Naive thymus-derived CD4-positive, alpha-beta T cell (primary cell): ENCODE data around the gene KCTD5. TPM values are rescaled to one million over a fixed set of nuclear protein-coding genes. Genes with fewer than 3 reads are reported as not detected.

Experiments used
- ATAC-seq: fragments of 150-1000 bp; cut with Tn5 transposase; 2 replicates; pipeline ENCODE4 v1.10.0; 2021; ENCODE audit warnings: mild to moderate bottlenecking, moderate library complexity
- CTCF ChIA-PET: fragments of 350-600 bp; sonication (Branson Sonifier 250); formaldehyde crosslinking; loops from one replicate; lab custom pipeline; 2021; ENCODE audit warnings: antibody characterized with exemption; lab: Charles Lee
- POLR2A ChIA-PET: fragments of 350-600 bp; sonication (Branson Sonifier 250); formaldehyde crosslinking; loops from one replicate; lab custom pipeline; 2021; ENCODE audit warnings: antibody characterized with exemption, inconsistent platforms; lab: Charles Lee
- DNase-seq, 9 donors: peaks; one replicate each; pipeline versions ENCODE4 v3.0.0 to v3.0.0-alpha.2; 2020 to 2022; ENCODE audit warnings: mixed read lengths in 1 of 9
- H3K27ac ChIP-seq: one replicate; pipeline ENCODE4 v1.7.0; 2013; ENCODE audit warnings: mild to moderate bottlenecking, low read depth, low read length, moderate library complexity
- H3K27me3 ChIP-seq, 2 donors: one replicate each; pipeline ENCODE4 v1.7.0; 2013; ENCODE audit warnings: low read length in 2 of 2, mild to moderate bottlenecking in 2 of 2, moderate library complexity in 2 of 2; ENCODE audit not compliant: control insufficient read depth in 2 of 2, insufficient read depth in 2 of 2
- H3K36me3 ChIP-seq, 3 experiments: 1 replicate in 2 of 3; 2 replicates in 1 of 3; pipeline ENCODE4 v1.7.0; 2013; ENCODE audit warnings: low read length in 3 of 3, mild to moderate bottlenecking in 3 of 3, moderate library complexity in 1 of 3; ENCODE audit not compliant: insufficient read depth in 3 of 3, control insufficient read depth in 2 of 3
- H3K4me1 ChIP-seq, 2 donors: one replicate each; pipeline ENCODE4 v1.7.0; 2013; ENCODE audit warnings: low read length in 2 of 2, mild to moderate bottlenecking in 2 of 2, moderate library complexity in 1 of 2; ENCODE audit not compliant: control insufficient read depth in 2 of 2, insufficient read depth in 2 of 2
- H3K4me3 ChIP-seq: 2 replicates; pipeline ENCODE4 v1.7.0; 2013; ENCODE audit warnings: mild to moderate bottlenecking, low read length
- H3K9me3 ChIP-seq, 3 experiments: 1 replicate in 2 of 3; 2 replicates in 1 of 3; pipeline ENCODE4 v1.7.0; 2013; ENCODE audit warnings: low read length in 3 of 3; ENCODE audit not compliant: control insufficient read depth in 2 of 3
- H3K27ac Mint-ChIP-seq, 9 donors: one replicate each; pipeline ENCODE4 v1.8.0; 2020 to 2022; ENCODE audit warnings: mixed read lengths in 9 of 9, mild to moderate bottlenecking in 8 of 9, moderate library complexity in 5 of 9, inconsistent platforms in 2 of 9
- H3K27me3 Mint-ChIP-seq, 5 donors: one replicate each; pipeline ENCODE4 v1.8.0; 2021 to 2022; ENCODE audit warnings: mixed read lengths in 5 of 5, mild to moderate bottlenecking in 1 of 5
- H3K36me3 Mint-ChIP-seq, 5 donors: one replicate each; pipeline ENCODE4 v1.8.0; 2020 to 2022; ENCODE audit warnings: mixed read lengths in 5 of 5, mild to moderate bottlenecking in 3 of 5, inconsistent platforms in 1 of 5
- H3K4me1 Mint-ChIP-seq, 7 donors: one replicate each; pipeline ENCODE4 v1.8.0; 2020 to 2022; ENCODE audit warnings: mixed read lengths in 7 of 7, mild to moderate bottlenecking in 3 of 7, inconsistent platforms in 1 of 7
- H3K4me3 Mint-ChIP-seq, 10 donors: one replicate each; pipeline ENCODE4 v1.8.0; 2020 to 2022; ENCODE audit warnings: mild to moderate bottlenecking in 10 of 10, mixed read lengths in 10 of 10, moderate library complexity in 6 of 10, inconsistent platforms in 2 of 10
- H3K9me3 Mint-ChIP-seq, 11 donors: one replicate each; pipeline ENCODE4 v1.8.0; 2020 to 2022; ENCODE audit warnings: mixed read lengths in 11 of 11, mild to moderate bottlenecking in 4 of 11, inconsistent platforms in 1 of 11, moderate library complexity in 1 of 11
- intact Hi-C, 2 donors: fragments of 100-400 bp; cut with micrococcal nuclease; formaldehyde crosslinking; loops; one replicate each; pipeline ENCODE4 v1.15.1; 2023
- polyA plus RNA-seq, 2 donors: library from polyadenylated mRNA; unstranded; fragments of 300-500 nt; fragmentation: Illumina TruSeq; gene quantifications; one replicate each; pipeline ENCODE4 v1.2.3, GENCODE V29; 2021
- total RNA-seq, 6 experiments: library from RNA in 5 of 6; stranded (reverse) in 5 of 6; gene quantifications; 1 replicate in 5 of 6; 2 replicates in 1 of 6; pipeline ENCODE4 v1.2.3 and lab custom pipeline; 2021 to 2026

The KCTD5 gene
- total and polyA plus RNA-seq, 7 experiments from 2014 or later = 15.7 to 37.5 (median 24.6) TPM

DNA sequence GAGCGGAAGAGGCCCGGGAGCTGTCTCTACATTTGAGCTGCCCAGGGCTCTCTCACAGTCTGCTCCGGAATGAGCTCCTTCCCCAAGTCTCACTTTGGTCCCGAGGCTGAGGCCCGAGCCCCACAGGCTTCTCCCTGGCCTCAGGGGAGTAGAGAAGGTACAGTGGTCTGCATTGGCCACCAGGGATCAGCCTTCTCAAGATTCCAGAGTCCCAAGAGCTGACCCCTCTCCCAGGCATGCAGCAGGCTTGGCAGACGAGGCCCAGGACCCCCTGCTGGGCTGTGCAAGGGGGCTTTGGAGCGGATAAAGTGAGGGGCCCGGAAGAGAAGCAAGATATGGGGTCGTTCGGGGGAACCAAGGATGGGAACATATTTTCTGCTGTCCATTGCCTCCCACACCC lies 34.6 kb downstream of the KCTD5 start:
- CTCF ChIA-PET = interaction anchor here (0.6 kb wide), 1 partner anchor 1336 kb away, joined by 3 read pairs; no protein-coding TSS in a partner anchor
- DNase-seq (no peak), ATAC-seq (no peak)
- Mint-ChIP-seq H3K4me1 (peaks cover 0 to 10% (median 5%) of the 10 kb centered on the region in 7 donors), H3K9me3 (peaks cover 0 to 2% (median 0%) of the 10 kb centered on the region in 11 donors), H3K4me3 (no peak overlapping the region), H3K27me3 (peaks cover 0 to 6% (median 0%) of the 10 kb centered on the region in 5 donors), H3K27ac (no peak overlapping the region), H3K36me3 (no peaks in the 10 kb centered on the region)
- Histone ChIP-seq H3K27ac (no peak overlapping the region), H3K4me3 (no peak overlapping the region), H3K9me3 (no peaks in the 10 kb centered on the region), H3K36me3 (no peaks in the 10 kb centered on the region), H3K27me3 (no peaks in the 10 kb centered on the region), H3K4me1 (peaks cover 0 to 3% of the 10 kb centered on the region in 2 donors)
- POLR2A ChIA-PET = interaction anchor here (1.2 kb wide), 1 partner anchor 42 kb away, joined by 3 read pairs; no protein-coding TSS in a partner anchor
- intact Hi-C loops = no loop called here

DNA sequence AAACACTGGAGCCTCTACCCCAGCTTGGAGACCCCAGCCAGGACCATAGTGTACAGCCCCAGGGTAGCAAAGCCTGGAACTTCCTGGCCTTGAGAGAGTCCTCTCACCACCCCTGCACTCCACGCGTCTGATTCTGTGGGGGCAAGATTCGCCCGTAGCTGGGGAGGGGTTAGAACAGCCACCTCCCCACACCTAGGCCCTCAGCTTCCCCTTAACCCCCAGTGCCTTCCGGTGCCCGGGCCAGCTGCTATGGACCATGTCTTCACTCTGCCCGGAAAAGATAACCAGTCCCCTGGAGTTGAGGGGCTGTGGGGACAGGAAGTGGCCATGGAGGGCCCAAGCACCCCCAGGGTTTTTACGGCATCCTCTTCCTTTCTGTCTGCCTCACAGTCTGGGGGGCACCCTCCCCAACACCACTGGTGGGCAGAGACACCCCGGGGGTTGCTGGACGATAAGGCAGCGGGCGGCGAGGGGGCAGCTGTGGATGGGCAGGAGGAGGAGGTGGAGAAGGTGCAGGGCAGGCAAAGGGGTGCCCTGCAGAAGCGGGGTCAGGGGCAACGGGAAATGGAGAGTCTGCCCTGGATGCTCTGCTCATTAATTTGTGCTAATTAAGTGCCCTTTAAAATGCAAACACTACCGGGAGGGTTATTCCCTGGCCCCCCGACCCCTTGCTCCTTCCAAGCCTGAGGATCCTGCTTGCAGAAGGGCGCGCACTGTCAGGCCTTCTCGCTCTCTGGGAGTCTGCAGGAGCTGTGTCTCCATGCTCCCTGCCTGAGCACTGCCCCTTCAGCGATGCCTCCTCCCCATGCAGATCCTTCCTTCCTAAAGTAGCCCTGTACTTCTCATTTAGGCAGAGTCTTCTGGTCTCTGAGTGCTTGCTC lies 35.3 kb downstream of the KCTD5 start:
- H3K4me1 ChIP-seq = peaks cover 0 to 3% of the 10 kb centered on the region in 2 donors
- peak overlapping the region in 1 of 10 donors; percentile 12 for H3K4me3 Mint-ChIP-seq
- POLR2A ChIA-PET = interaction anchor here (1.0 to 1.5 kb wide), 2 partner anchors 35 to 82 kb away, joined by 3 to 6 read pairs; partner anchors contain the start of gene KCTD5

DNA sequence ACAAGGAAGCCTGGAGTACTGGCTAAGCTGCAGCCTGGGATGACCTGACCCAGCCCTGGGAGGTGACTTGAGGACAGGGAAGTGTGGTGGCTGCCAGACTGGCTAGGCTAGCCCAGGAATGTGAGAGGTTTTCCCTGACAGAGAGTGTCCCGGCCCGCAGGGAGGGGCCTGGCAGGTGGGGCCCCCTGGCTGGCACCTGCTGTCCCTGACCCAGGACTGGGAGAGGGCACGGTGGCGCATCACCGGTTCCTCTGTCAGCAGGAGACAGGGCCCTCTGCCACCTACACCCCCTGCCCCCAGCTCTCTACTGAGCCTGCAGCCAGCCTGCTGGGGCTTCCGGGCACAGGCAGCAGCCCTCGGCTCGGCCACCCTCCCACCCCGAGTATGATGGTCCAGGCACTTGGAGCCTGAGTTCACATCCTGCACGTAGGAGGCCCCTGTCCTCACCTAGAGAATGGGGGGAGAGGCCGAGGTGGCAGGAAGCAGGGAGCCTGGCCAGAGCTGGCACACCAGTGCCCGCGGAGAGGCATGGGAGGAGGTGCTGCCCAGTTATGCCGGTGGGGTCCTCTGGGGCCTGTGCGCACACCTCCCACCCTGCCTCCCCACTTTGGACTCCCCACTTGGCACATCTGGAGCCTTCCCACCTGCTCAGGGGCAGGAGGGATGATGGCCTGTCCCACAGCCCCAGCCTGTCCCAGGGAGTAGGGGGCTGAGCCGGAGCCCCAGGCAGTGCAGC lies 37.2 kb downstream of the KCTD5 start:
- intact Hi-C loops = loop anchor here (2.0 kb wide), 3 partner anchors 65 to 515 kb away; partner anchors contain the start of gene MLST8 (in 1 of the 2)
- POLR2A ChIA-PET = interaction anchor here (0.6 to 1.5 kb wide), 3 partner anchors 37 to 125 kb away, joined by 3 to 4 read pairs (median 3); partner anchors contain the start of gene KCTD5

More for the DNA sequence above, 35.3 kb downstream of the KCTD5 start:
- no peak for ATAC-seq
- CTCF ChIA-PET = no interaction called here
- Histone ChIP-seq H3K9me3 (no peaks in the 10 kb centered on the region), H3K4me3 (no peak overlapping the region), H3K27me3 (no peaks in the 10 kb centered on the region), H3K27ac (no peak overlapping the region), H3K36me3 (no peaks in the 10 kb centered on the region)
- Mint-ChIP-seq H3K9me3 (peaks cover 0 to 2% (median 0%) of the 10 kb centered on the region in 11 donors), H3K27me3 (peaks cover 0 to 6% (median 0%) of the 10 kb centered on the region in 5 donors), H3K36me3 (no peaks in the 10 kb centered on the region), H3K27ac (peak overlapping the region in 1 of 9 donors; percentile 35), H3K4me1 (peaks cover 0 to 10% (median 5%) of the 10 kb centered on the region in 7 donors)
- no peak for DNase-seq
- intact Hi-C loops = no loop called here

DNA sequence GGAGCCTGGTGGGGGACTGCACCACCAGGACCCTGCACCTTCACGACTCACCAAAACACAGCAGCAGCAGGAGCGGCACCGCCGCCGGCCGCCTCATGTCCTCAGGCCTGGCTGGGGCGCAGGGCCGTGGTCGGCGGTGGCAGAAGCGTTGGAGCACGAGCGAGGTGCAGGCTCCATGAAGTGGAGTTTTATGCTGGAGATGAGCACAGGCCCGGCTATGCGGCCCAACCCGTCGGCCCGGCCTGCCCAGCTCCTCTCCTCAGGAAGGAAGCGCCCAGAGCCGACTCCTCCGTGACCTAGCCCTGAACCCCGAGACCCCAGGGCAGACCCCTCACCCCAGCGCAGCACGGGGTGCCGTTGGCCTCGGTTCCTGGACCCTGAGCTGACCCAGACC lies 37.7 kb downstream of the KCTD5 start, which contains the start of gene PRSS27:
Gene PRSS27 (minus strand): TSS at position 161 of the 394 bp plus-strand sequence. CDS start 64 bp downstream, at position 97.
- Mint-ChIP-seq H3K27ac (peak within 1 kb of the TSS in 7 of 9 donors; percentile 38 to 90 (median 64)), H3K9me3 (peaks cover 0 to 4% (median 0%) of the 10 kb centered on the region in 11 donors), H3K4me1 (peaks cover 0 to 6% (median 1%) of the 10 kb centered on the region in 7 donors), H3K36me3 (no peaks in the 10 kb centered on the region), H3K4me3 (peak within 1 kb of the TSS; percentile 49 to 82 (median 76)), H3K27me3 (peaks cover 4 to 11% (median 5%) of the 10 kb centered on the region in 5 donors)
- ChIA-PET CTCF (interaction anchor here (0.8 kb wide), 1 partner anchor 9 kb away, joined by 3 read pairs; no protein-coding TSS in a partner anchor), POLR2A (interaction anchor here (0.6 to 1.2 kb wide), 2 partner anchors 38 to 126 kb away, joined by 3 to 4 read pairs; partner anchors contain the start of gene KCTD5)
- H3K36me3 ChIP-seq = no peaks in the 10 kb centered on the region
- DNase-seq (no peak), ATAC-seq (no peak)
- H3K9me3 ChIP-seq = no peaks in the 10 kb centered on the region
- no peaks in the 10 kb centered on the region for H3K27me3 ChIP-seq
- intact Hi-C loops = loop anchor here (2.0 kb wide), 3 partner anchors 65 to 515 kb away; partner anchors contain the start of gene MLST8 (in 1 of the 2)
- peaks cover 0 to 3% of the 10 kb centered on the region in 2 donors for H3K4me1 ChIP-seq
- peak within 1 kb of the TSS; percentile 37 for H3K4me3 ChIP-seq
- peak within 1 kb of the TSS; percentile 74 for H3K27ac ChIP-seq

More for the DNA sequence above, 37.2 kb downstream of the KCTD5 start:
- DNase-seq = no peak
- peaks cover 0 to 4% (median 0%) of the 10 kb centered on the region in 11 donors for H3K9me3 Mint-ChIP-seq
- peak overlapping the region in 1 of 9 donors; percentile 52 for H3K27ac Mint-ChIP-seq
- no peaks in the 10 kb centered on the region for H3K36me3 ChIP-seq
- H3K27me3 ChIP-seq = no peaks in the 10 kb centered on the region
- peaks cover 3 to 12% (median 5%) of the 10 kb centered on the region in 5 donors for H3K27me3 Mint-ChIP-seq
- no peaks in the 10 kb centered on the region for H3K9me3 ChIP-seq
- CTCF ChIA-PET = interaction anchor here (0.8 kb wide), 1 partner anchor 10 kb away, joined by 3 read pairs; no protein-coding TSS in a partner anchor
- peak overlapping the region in 5 of 10 donors; percentile 38 to 79 (median 60) for H3K4me3 Mint-ChIP-seq
- no peaks in the 10 kb centered on the region for H3K36me3 Mint-ChIP-seq
- ATAC-seq = no peak
- H3K27ac ChIP-seq = no peak overlapping the region
- peaks cover 0 to 3% of the 10 kb centered on the region in 2 donors for H3K4me1 ChIP-seq
- H3K4me3 ChIP-seq = no peak overlapping the region
- peaks cover 0 to 9% (median 5%) of the 10 kb centered on the region in 7 donors for H3K4me1 Mint-ChIP-seq

DNA sequence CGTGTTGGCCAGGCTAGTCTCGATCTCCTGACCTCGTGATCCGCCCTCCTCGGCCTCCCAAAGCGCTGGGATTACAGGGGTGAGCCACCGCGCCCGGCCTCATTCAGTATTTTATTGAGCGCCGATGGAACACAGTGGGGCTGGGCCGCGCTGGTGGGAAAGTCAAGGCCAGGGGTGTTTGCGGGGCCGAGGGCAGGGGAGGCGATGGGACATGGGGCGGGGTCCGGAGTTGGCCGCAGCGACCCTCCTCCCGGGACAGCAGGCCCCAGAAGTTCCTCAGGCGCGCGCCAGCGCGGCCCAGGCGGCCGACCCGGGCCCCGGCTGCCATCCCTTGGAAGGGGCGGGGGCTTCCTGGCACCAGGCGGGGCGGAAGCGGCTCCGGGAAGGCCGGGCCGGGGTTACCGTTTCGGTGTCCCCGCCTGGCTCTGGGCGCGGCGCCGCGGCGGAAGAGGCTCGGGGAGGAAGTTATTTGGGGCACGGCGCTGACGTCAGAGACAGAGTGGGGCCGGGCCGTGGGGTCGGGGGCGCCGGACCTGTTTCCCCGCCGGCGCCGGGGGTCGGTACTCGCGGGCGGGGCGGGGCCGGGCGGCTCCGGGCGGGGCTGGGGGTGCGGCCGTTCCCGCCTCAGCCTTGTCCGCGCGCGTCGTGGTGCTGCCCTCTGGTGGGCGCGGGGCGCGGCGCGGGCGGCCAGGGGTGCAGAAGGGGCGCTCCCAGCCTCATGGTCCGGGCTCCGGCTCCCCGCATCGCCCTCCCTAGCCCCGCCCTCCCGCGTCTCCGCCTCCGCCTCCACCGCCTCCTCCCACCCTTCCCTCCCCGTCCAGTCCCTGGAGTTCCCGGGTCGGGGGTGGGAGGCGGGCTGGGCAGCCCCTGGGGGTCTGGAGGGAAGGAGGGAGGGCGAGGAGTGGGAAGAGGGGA lies 38.7 kb downstream of the KCTD5 start:
- Mint-ChIP-seq H3K4me1 (peaks cover 0 to 5% (median 0%) of the 10 kb centered on the region in 7 donors), H3K36me3 (no peaks in the 10 kb centered on the region), H3K27me3 (peaks cover 9 to 14% (median 10%) of the 10 kb centered on the region in 5 donors), H3K9me3 (peaks cover 0 to 4% (median 0%) of the 10 kb centered on the region in 11 donors), H3K27ac (peak overlapping the region in 7 of 9 donors; percentile 38 to 90 (median 64)), H3K4me3 (peak overlapping the region; percentile 55 to 82 (median 76))
- Histone ChIP-seq H3K36me3 (no peaks in the 10 kb centered on the region), H3K27ac (peak overlapping the region; percentile 74), H3K4me3 (peak overlapping the region; percentile 37), H3K9me3 (no peaks in the 10 kb centered on the region), H3K4me1 (no peaks in the 10 kb centered on the region), H3K27me3 (no peaks in the 10 kb centered on the region)
- DNase-seq = peak; percentile 74 to 91 (median 85)
- ChIA-PET CTCF (no interaction called here), POLR2A (interaction anchor here (0.7 to 1.2 kb wide), 2 partner anchors 39 to 494 kb away, joined by 4 to 5 read pairs; partner anchors contain the start of gene KCTD5)
- intact Hi-C loops = loop anchor here (1.0 to 2.0 kb wide), 9 partner anchors 31 to 516 kb away; partner anchors contain the start of genes KCTD5 (in 2 of the 2), SRRM2 (in 2 of the 2), ELOB (in 1 of the 2) and MLST8 (in 1 of the 2)
- ATAC-seq = peak; percentile 95
